HG03135 (cell line): ENCODE measurements around the gene SMDT1.

Source experiments
- ATAC-seq: cut with Tn5 transposase; IDR thresholded peaks from one replicate; pipeline ENCODE4 v1.9.1; 2021; ENCODE audit warnings: mild to moderate bottlenecking, moderate library complexity; ENCODE audit not compliant: unreplicated experiment

Gene SMDT1, protein sequence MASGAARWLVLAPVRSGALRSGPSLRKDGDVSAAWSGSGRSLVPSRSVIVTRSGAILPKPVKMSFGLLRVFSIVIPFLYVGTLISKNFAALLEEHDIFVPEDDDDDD

DNA sequence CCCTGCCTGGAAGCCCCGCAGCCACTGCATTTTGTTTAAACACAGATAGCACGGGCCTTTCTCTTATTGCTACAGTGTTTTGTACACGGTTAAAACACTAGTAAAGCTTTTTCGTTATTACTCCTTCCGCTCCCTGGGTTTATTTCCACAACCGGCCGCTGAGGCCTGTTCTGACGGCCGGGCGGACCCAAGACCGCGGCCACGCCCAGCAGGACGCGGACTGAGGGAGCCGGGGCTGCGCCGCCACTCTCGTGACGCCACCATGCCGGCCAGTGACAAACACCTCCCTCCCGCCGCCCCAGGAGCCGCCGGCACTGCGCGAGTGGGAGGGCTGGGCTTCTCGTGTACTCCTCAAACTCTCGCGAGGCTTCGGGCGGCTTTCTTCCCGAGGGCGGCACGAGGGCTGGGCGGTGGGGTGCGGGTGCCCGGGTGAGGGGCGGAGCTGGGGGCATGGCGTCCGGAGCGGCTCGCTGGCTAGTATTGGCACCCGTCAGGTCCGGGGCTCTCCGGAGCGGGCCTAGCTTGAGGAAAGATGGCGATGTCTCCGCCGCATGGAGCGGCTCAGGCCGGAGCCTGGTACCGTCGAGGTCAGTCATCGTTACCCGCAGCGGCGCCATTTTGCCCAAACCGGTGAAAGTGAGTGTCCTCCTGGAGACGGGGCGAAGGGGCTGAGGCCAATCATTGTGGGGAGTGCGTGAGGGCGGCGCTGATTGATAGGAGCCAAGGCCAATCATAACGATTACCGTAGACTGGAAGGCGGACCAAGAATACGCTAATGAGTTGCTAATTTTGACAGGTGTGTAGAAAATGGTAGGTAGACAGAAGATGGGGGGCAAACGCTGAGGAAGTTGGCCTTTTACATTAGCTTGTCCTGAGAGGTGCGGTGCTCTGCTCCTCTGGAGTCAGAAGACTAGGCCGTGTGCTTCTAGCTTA is at the start of gene SMDT1:
Gene SMDT1 (plus strand): TSS at position 382 of the 933 bp plus-strand sequence. CDS start 69 bp downstream, at position 451.
- ATAC-seq = peak; percentile 85

DNA sequence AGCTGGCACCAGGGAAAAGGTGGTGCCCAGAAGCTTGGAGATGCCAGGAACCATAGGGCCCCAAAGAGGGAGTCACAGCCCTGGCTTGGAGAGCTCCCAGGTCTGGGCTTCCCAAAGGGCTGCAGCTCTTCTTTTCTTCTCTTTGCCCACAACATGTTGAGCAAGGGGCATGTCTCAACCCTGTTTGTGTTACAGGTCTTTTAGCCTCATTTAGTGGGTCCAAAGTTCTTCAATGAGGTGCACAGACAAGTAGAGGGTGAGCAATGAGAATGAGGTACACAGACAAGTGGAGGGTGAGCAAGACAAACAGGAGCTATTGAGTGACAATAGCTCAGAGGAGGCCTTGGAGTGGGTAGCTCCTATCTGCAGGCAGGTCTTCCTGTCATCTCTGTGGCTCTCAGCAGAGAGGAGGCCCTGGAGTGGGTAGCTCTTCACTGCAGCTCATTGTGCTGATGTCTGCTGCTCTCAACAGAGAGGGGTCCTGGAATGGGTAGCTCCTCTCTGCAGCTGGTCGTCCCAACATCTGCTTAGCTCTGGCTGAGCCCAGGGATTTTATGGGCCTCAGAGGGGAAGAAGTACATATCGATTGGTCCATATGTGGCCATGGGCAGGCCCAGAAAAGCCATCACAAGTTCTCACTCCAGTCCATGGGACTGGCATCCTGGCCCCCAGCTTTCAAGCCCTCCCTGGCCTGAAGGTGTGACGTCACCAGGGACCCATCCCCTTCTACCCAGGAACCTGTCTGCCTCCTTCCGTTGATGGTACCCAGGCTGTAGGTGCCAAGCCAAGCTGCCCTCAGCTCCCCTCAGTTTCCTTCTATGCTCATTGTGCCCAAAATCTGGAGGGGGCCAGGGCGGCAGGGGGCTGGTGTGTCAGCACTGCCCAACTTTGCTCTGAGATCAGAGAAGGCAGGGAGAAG is 46.0 kb upstream of the SMDT1 start:
- no peak for ATAC-seq

DNA sequence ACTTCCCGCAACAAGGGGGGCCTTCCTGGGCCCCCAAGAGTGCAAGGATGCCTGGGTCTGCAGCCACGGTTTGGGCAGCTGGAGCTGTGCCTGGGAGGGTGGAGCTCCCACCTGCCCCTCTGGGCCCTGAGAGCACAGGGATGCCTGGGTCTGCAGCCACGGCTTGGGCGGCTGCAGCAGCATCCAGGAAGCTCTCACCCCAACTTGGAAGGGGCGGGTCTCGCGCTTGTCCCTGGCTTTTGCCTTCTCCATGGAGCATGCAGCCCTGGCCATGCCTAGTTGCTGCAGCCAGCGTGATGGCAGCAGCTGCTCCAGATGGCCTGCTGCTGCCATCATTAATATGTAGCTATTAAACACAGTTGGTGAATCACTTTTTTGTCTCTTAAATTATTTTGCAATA is 44.2 kb upstream of the SMDT1 start:
- no peak for ATAC-seq

DNA sequence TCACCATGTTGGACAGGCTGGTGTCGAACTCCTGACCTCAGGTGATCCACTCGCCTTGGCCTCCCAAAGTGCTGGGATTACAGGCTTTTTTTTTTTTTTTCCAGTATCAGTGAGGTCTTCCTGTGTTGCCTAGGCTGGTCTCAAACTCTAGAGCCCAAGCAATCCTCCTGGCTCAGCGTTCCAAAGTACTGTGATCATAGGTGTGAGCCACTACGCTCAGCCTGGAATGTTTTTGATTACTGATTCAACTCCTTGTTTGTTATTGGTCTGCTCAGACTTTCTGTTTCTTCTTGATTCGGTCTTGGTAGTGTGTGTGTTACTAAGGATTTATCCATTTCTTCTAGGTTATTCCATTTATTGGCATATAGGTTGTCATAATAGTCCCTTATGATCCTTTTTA is 40.2 kb upstream of the SMDT1 start:
- ATAC-seq = no peak

DNA sequence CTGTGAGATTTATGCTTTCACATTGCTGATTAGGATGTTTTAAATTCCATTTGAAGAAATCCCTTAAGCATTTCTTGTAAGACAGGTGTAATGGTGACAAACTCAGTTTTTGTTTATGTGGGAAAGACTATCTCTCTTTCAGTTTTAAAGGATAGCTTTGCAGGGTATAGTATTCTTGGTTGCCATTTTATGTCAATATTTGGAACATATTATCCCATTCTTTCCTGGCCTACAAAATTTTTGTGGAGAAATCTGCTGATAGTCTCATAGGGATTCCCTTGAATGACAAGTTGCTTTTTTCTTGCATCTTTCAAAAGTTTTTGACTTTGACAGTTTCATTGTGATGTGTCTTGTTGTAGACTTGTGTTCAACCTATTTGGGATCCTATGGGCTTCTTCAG is 37.7 kb upstream of the SMDT1 start:
- no peak for ATAC-seq

DNA sequence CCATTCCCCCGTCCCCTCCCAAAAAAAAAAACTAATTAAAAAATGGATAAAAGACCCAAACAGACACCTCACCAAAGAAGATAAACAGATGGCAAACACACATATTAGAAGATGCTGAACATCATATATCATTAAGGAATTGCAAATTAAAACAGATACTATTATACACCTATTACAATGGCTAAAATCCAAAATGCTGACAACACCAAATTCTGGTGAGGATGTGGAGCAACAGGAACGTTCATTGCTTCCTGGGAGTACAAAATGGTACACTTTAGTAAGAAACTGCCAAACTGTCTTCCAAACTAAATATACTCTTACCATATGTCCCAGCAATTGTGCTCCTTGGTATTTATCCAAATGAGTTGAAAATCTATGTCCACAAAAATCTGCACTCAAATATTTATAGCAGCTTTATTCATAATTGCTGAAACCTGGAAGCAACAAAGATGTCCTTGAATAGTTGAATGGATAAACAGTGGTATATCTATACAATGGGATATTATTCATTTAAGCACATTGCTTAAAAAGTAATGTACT is 28.8 kb upstream of the SMDT1 start:
- ATAC-seq = no peak

DNA sequence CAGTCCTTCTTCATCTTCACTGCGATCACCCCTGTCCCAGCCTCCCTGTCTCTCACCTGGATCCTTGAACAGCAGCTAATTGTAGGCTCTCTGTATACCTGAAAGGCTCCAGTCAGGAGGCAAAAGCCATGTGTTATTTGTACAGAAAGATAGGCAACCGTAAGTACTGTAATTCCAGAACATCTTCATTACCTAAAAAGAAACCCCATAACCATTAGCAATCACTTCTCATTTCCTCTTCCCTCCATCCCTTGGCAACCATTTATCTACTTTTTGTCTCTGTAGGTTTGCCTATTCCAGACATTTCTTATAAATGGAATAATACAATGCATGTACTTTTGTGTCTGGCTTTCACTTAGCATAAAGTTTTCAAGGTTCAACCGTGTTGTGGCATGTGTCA is 26.7 kb upstream of the SMDT1 start:
- no peak for ATAC-seq

DNA sequence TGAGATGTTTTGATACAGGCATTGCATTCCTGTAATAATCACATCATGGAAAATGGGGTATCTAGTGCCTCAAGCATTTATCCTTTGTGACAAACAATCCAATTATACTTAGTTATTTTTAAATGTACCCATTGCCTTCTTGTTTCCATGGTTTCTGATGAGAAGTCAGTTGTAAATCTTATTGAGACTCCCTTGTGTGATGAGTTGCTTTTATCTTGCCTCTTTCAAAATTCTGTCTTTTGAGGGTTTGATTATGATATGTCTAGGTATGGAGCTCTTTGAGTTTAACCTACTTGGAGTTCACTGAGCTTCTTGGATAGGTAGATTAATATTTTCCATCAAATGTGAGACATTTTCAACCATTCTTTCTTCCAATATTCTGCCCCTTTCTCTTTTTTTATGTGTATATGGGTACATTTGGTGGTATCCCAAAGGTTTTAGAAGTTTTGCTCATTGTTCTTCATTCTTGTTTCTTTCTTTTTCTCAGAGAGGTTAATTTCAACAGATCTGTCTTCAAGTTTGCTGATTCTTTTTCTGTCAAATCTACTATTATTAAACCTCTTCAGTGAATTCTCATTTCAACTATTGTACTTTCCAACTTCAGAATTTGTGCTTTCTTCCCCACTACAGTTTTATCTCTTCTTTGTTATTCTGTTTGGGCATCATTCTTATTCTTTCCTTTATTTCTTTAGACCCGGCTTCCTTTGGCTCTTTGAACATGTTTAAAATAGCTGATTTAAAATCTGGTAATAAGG is 22.6 kb upstream of the SMDT1 start:
- ATAC-seq = no peak

DNA sequence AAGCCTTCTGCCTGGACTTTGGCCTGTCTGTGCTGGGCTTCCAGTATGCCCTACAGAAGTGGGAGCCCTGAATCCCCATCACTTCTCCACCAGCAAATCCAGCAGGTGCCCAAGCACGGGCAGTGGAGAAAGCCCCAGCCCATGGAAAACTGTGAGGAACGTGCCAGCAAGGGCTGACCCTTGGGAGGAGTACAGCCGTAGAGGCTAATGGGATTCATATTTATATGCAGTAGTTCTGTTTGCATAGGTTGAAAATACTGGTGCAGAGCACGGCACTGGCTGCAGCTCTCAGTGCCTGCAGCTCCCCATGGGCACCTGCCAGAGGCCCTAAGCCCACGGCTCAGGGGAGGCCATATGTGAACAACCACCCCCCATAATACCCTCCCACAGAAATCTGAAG is 19.0 kb upstream of the SMDT1 start:
- no peak for ATAC-seq

DNA sequence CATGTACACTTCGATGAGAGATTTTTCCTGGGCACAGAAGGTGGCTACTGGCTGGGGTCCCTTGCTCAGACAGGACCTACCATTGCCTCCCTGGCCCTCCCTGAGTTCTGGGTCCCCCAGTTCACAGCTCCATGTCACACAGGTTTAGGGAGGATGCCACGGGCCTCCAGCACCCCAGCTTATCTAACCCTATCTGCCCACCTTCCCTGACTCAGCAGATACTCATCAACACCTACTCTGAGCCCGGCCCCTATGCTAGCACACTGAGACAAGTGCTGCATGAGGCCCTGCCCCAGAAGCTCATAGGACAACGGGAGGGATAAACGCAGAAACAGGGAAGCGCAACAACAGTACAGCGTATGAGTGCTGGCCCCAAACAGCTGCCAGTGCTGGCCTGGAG is 18.5 kb upstream of the SMDT1 start:
- ATAC-seq = no peak

DNA sequence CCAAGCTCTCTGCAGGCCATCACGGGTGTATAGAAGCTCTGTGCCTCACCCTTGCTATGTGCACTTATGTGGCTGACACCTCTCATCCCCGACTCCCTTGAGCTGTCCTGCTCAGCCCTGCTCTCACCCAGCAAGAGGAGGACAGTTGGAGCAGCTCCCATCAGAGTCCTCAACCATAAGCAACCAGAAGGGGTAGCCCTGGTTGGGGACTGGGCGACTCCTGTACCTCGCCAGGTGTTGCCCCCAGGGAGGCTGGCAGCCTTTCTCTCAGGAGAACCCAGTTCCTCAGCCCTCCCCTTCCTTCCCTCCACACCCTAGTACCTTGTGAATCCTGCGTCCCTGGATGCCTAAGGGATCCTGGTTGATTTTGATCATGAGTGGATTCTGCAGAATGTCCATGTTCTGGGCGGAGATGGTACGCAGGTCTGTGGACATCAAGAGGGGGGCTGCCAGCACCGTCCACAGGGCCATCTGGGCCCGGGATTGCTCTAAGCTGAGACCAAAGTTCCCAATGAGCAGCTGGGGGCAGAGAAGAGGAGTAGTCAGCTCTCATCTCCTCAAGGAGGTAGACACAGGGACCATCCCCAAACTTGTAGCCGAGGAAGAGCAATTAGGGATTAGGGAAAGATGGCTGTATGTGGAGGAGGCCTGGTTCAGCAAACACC is 16.9 kb upstream of the SMDT1 start:
- no peak for ATAC-seq

DNA sequence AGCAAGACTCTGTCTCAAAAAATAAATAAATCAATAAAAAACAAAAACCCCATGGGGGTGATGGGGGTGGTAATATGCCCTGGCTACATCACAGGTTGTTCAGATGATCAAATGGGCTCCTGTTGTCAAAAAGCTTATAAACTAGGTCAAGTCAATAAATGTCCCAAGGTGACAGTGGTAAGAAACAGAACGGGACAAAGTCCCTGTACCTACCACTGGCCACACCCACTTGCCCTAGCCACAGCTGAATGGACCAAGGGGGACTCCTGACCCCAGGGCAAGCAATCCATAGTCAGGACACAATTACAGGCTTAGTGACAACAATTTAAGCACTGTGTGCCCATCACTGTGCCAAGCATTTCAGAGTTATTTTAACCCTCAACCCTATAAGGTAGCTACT is 14.9 kb upstream of the SMDT1 start:
- no peak for ATAC-seq

DNA sequence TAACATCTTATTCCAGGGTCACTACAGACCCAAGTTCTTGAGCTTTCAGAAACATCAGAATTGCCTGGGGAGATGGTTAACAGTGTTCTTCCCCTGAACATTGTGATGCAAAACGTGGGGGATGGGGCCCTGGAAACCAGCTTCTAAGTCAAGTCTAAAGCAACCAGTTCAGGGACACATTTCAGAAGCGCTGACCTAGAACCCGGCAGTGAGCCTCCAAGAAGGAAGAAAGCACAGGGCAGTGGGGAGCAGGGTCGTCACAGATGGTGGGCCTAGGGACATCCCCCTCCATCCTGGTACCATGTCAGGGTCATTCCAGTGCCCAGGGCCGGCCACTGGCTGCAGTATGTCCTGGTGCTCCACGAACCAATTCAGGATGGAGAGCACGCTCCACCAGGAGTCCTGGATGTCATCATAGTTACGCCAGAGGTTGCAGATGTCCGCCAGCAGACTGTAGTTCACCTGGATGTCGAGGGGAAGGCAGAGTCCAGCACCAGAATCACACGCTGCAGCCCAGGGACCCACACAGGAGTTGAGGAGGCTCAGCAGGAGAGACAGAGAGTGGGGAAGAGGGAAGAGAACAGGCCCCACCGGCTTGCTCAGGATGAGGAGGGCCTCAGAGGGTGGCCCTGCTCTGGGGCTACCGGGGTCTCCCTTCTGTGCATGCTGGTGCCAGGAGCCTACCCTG is 13.9 kb upstream of the SMDT1 start:
- ATAC-seq = no peak

DNA sequence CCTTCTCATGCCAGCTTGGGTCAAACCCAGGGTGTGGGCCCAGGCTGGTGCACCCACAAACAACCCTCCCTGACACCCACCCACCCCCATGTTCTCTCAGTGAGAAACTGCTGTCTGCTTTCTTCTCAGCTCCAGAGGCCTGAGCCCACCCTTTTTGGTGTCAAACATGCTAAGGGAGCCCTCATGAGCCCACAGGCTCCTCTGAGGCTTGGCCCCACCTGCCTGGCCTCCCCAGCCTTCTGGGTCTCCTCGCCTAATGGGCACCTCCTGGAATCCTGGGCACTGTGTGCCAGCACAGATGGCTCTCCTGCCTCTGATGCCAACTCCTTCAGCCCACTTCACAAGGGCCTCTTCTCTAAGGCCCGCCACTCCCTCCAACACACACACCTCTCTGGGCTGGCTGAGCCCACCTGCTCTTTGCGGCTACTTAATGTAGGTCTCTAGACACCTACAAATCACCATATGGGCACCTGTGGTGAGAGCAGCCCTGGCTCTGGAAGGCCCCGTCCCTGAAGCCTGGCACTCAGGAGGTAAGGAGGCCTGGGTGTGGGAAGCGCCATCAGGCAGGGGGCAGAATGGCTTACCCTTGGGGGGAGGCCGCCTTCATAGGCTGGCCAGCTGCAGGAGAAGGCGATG is 13.3 kb upstream of the SMDT1 start:
- no peak for ATAC-seq

DNA sequence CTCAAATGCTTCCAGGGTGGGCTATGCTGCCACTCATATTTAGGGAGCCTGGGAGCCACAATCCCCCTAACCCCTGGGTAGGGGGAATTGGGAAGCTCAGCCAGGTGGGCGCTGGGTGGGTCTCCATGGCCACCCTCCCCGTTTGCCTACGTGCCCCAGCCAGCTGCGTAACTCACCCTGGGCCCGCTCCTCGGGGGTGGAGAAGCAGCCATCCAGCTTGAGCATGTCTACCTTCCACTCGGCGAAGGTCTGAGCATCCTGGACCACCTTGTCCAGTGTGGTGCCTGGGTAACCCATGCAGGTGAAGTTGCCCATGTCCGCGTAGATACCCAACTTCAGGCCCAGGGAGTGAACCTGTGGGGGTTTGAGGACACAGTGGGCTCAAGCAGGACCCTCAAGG is 12.6 kb upstream of the SMDT1 start:
- no peak for ATAC-seq

DNA sequence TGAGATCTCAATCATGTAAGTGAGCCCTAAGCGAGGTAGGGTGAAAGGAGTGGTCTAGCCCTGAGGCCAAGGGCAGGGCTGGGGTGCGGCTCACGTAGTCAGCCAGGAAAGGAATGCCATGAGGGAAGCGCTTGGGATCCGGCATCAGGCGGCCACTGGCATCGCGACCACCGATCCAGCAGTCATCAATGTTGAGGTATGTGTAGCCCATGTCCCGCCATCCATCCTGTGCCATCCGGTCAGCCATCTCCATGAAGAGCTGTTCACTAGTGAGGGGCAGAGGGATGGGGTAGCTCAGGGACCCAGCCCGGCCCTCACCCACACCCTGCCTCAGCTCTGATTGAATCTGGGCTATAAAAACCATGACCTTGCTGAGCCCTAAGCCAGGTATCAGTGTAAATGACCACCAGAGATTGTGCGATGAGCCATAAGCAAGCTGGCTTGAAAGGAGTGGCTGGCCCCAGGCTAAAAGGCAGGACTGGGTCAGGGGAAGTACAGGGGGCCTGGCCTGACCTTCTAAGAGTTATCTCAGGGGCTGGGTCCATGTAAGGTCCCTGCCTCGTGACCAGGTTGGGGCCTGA is 11.7 kb upstream of the SMDT1 start:
- no peak for ATAC-seq

DNA sequence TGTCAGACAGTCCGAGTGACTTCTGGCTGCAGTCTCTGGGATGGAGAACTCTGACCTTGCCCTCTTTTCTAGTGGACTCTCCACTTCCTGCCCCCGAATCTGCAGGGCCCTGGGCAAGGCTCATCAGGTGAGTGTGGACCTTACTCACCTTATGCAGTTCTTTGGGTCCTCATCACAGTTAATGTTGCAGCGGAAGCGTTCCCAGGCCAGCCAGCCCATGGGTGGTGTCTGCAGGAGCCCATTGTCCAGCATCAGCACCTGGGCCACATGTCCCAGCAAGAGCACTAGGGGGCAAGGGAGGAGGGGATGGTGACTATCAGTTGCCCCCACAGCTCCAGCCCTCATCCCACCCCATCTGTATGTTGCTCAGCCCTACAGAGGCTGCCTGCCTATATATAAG is 11.2 kb upstream of the SMDT1 start:
- no peak for ATAC-seq

DNA sequence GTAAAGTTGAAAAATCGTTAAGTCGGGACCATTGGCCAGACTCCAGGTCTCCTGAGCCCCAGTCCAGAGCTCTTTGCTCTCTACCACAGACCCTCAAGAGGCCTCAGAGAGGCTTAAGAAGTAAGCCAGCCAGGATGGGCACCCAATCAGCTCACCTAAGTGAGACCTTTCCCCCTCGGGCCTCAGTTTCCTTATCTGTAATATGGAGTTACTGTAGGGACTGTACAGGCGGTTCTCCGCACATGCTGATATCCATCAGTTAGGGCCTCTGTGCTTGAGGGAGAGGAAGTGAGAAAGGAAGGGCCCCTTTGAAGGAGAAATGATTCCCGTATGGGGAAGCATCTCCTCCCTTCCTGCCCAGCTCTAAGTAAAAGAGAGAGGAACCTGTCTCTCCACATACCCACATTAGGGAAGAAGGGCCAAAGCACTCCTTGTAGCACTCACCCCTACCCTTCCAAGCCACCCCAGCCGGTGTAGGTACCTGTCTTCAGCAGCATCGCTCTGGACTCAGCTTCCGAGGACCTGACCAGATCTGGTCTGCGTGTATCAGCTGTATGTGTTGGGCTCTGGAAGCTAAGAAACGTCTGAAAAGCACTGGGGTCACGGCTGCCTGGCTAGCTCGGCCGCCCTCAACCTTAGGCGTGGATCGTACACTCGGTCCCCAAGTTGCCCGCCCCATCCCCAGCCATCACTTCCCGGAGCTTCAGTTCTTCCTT is 9.5 kb upstream of the SMDT1 start:
- ATAC-seq = no peak
